ENCODE data around the gene TSTD2.
A peak's percentile ranks its signal among the peaks of the same experiment; 100 is the strongest.
"Not testable (repeated sequence)": the region's sequence is repeated elsewhere in the genome, so short reads cannot be mapped to it uniquely, and the experiment has no call there.

The TSTD2 gene

DNA sequence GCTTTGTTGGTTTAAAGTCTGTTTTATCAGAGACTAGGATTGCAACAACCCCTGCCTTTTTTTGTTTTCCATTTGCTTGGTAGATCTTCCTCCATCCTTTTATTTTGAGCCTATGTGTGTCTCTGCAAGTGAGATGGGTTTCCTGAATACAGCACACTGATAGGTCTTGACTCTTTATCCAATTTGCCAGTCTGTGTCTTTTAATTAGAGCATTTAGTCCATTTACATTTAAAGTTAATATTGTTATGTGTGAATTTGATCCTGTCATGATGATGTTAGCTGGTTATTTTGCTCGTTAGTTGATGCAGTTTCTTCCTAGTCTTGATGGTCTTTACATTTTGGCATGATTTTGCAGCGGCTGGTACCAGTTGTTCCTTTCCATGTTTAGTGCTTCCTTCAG, 48.4 kb downstream of the TSTD2 start:
- not testable (repeated sequence) for DNase-seq

DNA sequence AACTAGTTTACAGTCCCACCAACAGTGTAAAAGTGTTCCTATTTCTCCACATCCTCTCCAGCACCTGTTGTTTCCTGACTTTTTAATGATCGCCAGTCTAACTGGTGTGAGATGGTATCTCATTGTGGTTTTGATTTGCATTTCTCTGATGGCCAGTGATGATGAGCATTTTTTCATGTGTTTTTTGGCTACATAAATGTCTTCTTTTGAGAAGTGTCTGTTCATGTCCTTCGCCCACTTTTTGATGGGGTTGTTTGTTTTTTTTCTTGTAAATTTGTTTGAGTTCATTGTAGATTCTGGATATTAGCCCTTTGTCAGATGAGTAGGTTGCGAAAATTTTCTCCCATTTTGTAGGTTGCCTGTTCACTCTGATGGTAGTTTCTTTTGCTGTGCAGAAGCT, 51.6 kb downstream of the TSTD2 start:
- not testable (repeated sequence) for DNase-seq

DNA sequence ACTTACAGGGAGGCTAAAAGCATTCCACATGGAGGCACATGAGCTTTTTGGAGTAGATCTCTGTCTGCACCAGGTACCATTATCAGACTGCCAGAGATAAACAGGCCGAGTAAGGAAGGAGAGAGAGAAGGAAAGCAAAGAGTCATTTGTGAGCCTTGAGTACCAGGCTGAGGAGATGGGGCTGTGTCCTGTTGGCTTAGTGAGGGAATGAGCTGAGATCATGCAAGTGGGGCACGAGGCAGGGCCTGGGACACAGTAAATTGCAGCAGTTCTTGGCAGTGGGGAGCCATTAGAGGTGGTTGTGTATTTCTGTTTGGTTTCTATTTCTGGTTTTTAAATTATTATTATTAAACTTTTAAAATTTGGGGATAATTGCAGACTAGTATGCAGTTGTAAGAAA, 53.3 kb downstream of the TSTD2 start:
- no peak for DNase-seq

DNA sequence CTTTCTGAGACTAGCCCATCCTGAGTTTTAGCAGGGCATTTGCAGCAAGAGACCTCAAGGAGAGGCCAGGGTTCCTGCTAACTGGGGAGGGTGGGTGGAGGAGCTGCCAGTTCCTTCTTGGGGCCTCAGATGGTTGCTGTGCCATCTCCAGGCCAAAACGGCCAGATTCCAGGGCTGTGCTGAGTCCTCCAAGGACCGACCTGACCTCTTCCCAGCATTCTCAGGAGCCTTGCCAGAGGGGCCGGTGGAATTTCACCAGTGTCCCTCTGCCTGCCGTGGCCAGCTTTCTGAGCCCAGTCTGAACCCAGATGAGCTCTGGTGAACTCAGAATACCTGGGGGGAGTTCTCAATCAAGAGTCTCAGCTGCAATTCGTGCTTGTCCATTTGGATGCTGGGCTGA, 54.3 kb downstream of the TSTD2 start:
- no peak for DNase-seq

DNA sequence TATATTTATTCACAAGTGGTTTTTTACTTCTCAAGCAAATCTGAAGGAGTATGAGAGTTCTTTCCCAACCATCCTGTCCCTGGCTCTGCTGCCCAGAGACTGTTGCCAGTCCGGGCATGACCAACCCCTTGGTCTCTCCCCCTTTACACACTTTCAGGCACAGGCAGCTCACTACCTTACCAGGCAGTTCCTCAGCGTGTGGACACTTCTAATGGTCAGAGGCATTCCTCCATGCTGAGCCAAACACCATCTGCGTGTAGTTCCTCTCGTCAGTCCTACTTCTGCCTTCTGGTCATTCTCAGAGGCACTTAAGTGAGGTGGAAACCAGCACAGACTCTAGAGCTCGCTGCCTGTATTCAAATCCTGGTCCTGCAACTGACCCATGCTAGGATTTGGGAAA, 56.1 kb downstream of the TSTD2 start:
- peak in 1 of 2 donors; percentile 12 for DNase-seq

DNA sequence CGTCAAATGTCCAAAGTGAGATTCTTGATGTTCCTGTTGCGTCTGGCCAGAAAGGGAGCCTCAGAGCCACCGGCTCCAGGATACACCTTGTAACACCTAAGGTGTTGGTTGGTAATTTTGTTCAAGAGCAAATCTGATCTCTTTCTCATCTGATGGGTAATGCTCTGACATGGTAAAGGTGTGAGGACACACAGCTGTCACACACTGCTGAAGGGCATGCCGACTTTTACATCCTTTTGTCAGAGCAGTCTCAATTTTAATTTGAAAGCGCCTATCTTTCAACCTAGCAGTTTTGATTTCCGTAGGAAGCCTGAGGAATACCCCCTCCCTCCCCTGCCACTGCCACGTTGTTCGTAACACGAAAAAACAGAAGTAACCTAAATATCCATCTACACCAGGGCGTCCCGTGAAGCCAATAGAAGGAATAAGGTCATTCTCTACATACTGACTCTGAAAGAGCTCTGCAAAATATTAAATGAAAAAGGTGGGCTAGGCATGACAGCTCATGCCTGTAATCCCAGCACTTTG, 57.4 kb downstream of the TSTD2 start:
- DNase-seq, result no peak

DNA sequence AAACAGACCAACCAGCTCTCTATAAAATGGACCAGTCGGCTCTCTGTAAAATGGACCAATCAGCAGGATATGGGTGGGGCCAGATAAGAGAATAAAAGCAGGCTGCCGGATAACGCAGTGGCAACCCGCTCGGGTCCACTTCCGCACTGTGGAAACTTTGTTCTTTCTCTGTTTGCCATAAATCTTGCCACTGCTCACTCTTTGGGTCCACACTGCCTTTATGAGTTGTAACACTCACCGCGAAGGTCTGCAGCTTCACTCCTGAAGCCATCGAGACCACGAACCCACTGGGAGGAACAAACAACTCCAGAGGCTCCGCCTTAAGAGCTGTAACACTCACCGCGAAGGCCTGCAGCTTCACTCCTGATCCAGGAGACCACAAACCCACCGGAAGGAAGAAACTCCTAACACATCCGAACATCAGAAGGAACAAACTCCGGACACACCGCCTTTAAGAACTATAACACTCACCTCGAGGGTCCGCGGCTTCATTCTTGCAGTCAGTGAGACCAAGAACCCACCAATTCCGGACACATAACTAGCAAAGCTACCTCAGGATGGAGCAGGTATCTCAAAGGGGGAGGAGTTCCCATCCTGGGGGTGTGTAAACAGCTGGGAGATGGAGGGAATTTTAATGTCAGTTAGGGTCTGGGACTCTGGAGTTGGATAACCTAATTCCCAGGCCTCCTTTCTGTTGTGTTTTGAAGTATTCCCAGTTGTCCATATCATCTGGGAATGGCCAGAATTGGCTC, 58.1 kb downstream of the TSTD2 start:
- peak in 1 of 2 donors; percentile 40 for DNase-seq

DNA sequence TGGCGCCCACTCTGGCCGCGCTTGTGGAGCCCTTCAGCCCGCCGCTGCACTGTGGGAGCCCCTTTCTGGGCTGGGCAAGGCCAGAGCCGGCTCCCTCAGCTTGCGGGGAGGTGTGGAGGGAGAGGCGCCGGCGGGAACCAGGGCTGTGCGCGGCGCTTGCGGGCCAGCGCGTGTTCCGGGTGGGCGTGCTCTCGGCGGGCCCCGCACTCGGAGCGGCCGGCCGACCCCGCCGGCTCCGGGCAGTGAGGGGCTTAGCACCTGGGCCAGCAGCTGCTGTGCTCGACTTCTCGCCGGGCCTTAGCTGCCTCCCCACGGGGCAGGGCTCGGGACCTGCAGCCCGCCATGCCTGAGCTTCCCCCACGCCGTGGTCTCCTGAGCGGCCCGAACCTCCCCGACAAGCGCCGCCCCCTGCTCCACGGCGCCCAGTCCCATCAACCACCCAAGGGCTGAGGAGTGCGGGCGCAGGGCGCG, 59.0 kb downstream of the TSTD2 start:
- DNase-seq, result not testable (repeated sequence)

DNA sequence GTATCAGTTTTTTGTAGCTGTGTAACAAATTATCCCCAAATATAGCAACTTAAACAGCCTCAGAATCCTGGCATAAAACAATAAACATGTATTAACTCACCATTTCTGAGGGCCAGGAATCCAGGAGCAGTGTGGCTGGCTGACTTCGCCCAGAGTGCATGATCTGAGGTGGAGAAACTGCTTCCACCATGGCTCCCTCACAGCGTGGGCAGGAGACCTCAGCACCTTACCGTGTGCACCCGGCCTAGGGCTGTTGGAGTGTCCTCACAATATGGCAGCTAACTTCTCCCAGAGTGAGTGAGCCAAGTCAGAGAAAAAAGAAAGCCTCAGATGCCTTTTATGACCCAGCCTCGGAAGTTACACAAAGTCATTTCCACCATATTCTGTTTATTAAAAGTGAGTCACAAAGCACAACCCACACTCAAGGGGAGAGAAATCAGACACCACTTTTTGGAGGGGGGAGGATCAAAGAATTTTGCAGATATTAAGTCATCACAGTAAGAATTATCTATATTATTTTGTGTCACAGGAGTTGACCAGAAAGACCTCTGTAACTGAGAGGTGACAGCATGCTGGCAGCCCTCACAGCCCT, 59.6 kb downstream of the TSTD2 start:
- no peak for DNase-seq

DNA sequence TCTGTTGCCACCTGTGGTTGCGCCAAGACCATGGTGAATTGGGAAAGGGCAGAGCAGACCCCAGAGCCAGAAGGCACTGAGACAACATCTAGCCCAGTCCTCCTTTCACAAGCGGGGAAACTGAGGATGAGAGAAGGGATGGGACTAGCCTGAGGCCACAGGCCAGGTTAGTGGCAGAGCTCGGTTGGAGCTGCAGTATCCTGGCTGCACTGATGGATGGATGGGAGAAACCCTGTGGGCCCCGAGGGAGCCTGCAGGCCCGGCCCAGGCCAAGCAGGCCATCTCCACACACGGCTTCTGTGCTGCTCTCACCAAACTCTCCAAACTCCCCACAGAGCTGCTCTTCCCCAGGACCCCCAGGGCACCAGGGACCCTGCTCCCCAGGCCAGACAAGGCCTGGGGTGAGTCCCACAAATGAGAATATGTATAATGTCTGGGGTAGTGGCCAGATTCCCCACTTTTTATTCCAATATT, 60.2 kb downstream of the TSTD2 start:
- DNase-seq, result no peak

DNA sequence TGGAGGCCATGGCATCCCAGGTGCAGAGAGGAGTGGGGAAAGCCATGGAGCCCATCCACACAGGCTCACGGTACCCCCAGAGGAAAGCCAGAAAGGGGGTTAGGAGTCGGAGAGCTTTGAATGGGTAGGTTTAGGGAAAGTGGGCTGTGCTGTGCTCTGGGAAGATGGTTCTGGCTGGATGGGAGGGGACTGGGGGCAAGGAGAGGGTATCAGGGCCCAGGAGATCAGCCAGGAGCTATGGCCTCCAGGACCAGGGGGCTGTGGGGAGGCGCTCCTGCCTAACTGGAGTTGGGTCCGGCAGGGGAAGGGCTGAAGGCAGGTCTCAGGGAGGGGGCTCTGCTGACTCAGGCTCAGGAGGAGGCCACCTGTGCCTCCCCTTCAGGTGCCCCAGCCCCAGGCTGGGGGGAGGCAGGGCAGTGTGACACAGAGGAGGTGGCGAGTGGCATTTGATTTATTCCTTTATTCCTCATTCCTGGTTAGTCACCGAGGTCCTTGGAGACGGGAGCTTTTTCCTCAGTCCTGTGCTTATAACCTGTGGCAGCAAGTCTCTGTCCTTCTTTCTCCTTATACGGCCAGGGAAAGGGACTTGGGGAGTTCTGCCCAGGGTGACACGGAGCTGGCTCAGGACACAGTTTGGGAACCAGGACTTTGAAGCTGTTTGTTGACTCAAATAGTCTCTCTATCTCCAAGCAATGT, 60.8 kb downstream of the TSTD2 start:
- no peak for DNase-seq

DNA sequence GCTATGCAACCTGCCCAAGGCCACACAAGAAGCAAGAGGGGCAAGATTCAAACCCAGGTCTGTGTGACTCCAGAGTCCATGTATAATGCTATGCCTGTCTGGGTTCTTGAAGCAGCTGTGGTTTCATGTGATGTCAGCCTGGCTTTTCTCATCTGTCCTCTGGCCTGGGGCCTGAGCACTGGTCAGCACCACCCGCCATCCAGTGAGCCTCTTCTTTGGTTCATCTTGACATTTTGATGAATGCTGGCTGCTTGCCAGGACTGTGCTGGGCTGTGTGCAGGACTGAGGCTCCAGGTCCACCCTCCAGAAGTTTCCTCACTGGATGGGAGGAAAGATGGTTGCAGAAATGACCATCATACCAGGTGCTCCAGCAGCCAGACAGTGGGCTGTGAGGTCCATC, 61.5 kb downstream of the TSTD2 start:
- DNase-seq, result no peak

DNA sequence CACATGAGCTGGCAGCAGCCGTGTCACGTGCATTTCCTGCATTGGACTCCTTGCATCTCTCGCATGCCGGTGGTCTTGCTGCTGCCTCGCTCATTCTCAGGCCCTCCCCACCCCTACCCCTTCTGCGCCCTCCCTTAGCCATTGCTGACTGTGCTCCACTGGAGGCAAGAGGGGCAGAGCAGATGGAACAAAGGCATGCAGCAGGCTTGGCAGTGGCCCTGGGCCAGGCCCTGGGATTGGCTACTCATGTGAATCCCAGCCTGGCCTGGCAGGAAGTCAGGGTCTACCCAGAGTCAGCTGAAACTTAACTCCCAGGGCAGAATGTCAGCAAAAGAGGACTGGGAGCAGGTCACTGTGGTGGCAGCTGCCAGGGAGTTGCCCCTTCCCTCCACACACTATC, 62.3 kb downstream of the TSTD2 start:
- DNase-seq, result no peak

DNA sequence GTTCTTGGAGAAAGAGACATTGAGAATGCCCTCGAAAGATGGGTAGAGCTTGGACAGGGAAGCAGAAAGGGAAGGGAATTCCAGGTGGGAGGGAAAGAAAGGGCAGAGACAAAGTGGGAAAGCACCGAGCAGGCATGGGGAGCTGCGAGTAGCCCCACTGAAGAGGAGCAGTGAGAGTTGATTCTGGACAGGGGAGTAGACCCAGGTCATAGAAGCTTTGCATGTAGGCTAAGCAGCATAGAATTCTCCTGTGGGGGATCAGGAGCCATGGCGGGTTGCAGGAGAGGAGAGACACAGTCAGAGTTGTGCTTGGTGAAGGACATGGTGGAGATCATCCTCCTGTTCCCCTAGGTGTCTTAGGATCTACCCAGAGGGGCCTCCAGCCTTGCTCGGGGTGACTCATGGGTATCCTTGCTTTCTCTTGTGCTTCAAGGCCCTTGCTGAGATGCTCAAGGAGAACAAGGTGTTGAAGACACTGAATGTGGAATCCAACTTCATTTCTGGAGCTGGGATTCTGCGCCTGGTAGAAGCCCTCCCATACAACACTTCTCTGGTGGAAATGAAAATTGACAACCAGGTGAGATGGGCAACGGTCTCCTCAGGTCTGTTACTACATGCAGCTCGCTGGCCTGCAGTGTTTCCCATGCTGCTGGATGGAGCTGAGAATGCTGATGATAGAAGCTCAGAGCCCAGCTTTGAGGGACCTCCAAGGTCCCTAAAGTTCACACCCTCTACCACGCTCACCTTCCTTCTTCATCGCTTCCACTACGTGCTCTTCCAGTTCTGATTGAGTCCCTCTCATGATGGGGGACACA, 64.5 kb downstream of the TSTD2 start:
- no peak for DNase-seq

DNA sequence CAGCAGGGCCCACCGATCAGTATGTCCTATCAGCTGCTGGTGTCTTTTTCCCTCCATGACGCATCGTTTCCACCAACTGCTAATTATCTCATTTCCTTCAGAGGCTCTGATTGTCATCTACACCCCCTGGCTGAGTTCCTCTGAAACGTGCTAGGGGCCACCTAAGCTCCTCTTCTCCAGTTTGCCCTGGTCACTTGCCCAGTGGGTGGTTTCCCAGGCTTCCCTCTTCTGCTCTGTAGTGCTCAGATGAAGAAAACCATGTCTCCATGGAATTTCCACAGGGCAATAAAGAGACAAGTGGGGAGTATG, 65.3 kb downstream of the TSTD2 start:
- DNase-seq, result no peak

DNA sequence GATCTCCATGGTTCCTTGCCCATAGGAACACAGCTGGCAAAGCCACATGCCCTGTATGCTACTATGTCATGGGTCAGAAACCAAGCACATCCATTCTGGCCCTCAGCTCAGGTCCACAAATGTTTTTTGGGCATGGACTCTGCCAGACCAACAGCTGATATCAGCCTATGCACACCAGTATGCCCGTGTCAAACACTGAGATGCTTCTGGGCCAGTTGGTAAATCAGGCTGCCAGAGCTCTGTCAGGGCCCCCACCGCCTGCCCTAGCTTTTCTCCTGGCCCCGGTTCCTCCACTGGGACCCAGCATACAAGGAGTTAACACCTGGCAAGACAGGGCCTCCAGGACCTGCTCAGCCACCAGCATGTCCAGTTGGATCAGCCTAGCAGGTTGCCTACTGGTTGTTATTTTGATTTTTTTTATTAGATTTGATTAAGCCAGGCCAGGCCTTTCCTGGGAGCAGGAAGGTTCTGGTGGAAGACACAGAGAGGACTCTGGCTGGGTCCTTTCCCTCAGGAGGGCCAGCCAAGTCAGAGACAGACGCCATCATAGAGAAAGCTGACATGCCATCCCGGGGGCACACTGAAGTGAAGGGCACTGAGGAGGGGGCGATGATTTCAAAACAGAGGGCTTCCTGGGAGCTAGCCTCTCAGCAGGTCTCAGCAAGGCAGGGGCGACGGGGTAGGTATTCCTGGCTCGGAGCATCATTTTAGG, 65.8 kb downstream of the TSTD2 start:
- no peak for DNase-seq

DNA sequence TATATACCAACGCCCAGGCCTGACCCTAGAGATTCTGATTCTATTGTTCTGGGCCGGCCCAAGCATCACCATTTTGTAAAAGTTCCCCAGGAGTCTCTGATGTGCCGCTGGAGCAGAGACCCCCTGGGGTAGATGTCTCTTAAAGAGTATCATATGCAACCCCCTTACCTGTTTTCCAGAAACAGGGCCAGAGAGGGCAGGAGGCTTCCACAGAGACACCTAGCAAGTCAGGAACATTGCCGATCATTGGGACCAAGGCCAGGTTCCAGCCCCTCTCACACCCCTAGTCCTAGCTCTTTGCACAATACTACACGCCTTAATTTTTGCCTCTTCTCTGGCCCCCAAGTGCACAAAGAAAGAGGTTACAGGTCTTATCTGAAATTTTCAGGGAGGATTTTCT, 67.9 kb downstream of the TSTD2 start:
- DNase-seq, result no peak

DNA sequence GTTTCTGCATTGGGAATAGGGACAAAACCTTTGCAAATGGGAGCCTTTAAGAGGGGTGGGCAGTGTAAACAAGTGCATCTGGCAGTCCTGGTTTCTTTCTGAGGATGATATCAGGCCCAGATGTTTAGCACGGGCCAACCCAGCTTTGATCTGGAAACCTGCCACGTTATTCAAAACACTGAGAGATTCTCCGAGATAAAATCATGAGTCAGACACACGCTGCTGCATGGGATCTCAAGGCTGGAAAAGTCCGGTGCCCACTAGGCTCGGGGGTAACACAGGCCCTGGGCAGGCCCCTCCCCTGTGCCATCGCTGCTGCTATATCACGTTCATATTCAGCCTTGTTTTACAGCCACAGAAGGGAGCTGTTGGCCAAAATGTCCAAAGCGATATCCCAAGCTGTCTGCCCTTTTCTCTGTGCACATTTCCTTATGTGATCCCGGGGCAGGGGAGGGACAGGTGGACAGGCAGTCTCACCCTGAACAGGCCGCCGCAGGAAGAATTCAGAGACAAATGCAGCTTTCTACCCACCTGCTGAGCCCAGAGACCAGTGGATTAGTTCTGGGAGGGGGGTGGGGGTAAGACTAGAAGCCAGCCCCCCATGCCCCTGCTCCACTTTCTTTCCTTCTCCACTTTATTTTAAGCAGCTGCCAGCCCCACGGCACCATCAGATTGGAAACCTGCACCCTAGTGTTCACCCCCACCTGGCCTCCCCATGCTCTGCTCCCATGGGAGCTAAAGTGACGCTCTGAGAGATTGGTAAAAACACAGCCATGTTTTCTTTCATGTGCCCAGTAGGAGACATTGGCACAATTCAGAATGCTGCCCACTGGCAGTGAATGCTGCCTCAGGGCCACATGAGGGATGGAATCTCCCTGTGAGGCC, 68.6 kb downstream of the TSTD2 start:
- DNase-seq, result no peak

DNA sequence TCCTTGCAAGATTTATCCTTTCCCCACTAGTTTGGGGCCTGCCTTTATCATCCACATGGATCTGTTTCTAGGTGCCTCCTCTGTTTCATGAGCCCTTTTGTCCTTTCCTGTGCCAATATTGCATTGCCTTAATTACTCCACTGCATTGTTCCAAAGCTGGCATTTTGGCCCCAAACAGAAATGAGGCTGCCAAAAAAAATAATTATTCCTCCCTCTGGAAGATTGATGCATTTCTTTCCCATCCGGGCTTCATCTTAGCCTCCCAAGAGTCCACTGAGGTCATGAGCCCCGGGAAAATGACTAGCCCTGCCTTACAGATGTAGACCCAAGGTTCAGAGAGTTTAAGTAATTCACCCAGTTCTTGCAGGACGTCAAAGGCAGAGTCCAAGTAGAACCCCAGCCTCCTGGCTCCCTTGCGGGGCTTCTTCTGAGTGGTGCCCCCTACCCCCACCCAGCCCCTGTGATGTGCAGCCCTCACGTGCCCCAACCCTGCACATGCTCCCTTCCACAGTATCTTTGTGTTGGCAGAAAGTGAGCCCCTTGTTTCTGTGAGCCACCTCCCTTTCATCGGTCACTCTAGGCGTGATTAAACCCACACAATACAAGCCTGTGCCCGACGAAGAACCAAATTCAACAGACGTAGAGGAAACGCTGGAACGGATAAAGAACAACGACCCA, 69.6 kb downstream of the TSTD2 start:
- DNase-seq, result no peak

DNA sequence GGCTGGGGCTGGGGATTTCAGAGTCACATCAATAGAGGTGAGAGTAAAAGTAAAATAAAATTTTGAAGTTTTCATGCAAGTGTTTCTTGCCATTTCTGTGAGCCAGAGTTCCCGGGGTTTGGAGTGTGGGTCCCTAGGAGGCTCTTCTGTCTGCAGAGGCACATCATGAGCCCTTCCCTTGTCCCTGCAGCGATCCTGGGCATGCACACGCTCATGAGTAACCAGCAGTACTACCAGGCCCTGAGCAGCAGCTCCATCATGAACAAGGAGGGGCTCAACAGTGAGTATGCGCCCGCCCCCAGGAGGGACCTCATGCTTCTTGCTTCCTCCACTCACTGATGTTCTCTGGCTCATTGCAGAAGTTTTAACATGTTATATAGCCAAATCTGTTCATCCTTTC, 70.6 kb downstream of the TSTD2 start:
- DNase-seq, result no peak

DNA sequence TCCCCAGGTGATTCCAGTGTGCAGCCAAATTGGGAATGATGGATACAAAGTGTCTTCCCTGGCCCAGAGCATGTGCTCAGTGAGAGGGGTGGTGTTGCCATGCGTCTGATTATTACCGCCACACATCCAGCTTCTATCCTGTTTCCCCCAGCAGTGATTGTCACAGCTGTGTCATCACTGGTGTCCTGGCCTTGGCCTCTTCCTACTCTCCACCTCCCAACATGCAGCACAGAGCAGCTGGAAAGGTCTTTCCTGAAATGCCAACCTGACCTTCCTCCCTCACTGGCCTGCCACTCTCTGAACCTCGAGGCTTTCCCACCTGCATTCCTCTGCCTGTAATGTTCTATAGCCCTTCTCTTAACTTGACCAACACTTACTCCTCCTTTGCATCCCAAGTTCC, 71.7 kb downstream of the TSTD2 start:
- no peak for DNase-seq

All from inflammatory macrophage (primary cell).